LHCN-M2 (cell line): ENCODE results near the gene SIL1. TPM values are rescaled to one million over a fixed set of nuclear protein-coding genes. Genes with fewer than 3 reads are reported as not detected.
"Not testable (repeated sequence)": the region's sequence is repeated elsewhere in the genome, so short reads cannot be mapped to it uniquely, and the experiment has no call there.

Experiments
- DNase-seq: peaks from one replicate; pipeline ENCODE4 v3.0.0-alpha.2; 2012; ENCODE audit warnings: low read depth
- total RNA-seq: library from RNA; depleted of rRNA; stranded (reverse); fragments of >200 nt; gene quantifications from 2 replicates; pipeline ENCODE4 v1.2.3, GENCODE V29; 2014

Gene SIL1
- total RNA-seq, 1 experiment from 2014 or later = 41.4 TPM

GRCh38 chr5:139177281-139177680 lies 20.9 kb downstream of the SIL1 start:
- not testable (repeated sequence) for DNase-seq

- not testable (repeated sequence) for DNase-seq
Measured at GRCh38 chr5:139174382-139174781, 23.8 kb downstream of the SIL1 start.

- peak; percentile 7 for DNase-seq
Measured at GRCh38 chr5:139171779-139172404, 26.3 kb downstream of the SIL1 start.

GRCh38 chr5:139167952-139168720 lies 30.0 kb downstream of the SIL1 start:
- no peak for DNase-seq

GRCh38 chr5:139167533-139167932 lies 30.6 kb downstream of the SIL1 start:
- DNase-seq = no peak

GRCh38 chr5:139167063-139167462 lies 31.1 kb downstream of the SIL1 start:
- no peak for DNase-seq

- DNase-seq = not testable (repeated sequence)
Measured at GRCh38 chr5:139164897-139165296, 33.3 kb downstream of the SIL1 start.

GRCh38 chr5:139164020-139164419 lies 34.1 kb downstream of the SIL1 start:
- no peak for DNase-seq

- DNase-seq = no peak
Measured at GRCh38 chr5:139162448-139162847, 35.7 kb downstream of the SIL1 start.

- DNase-seq = no peak
Measured at GRCh38 chr5:139158791-139159190, 39.4 kb downstream of the SIL1 start.

GRCh38 chr5:139157556-139157955 lies 40.6 kb downstream of the SIL1 start:
- DNase-seq = no peak

GRCh38 chr5:139156814-139157213 lies 41.4 kb downstream of the SIL1 start:
- DNase-seq = no peak

GRCh38 chr5:139155333-139155732 lies 42.8 kb downstream of the SIL1 start:
- no peak for DNase-seq

- no peak for DNase-seq
Measured at GRCh38 chr5:139151902-139152301, 46.3 kb downstream of the SIL1 start.

GRCh38 chr5:139150367-139150999 lies 47.7 kb downstream of the SIL1 start:
- DNase-seq = no peak

- no peak for DNase-seq
Measured at GRCh38 chr5:139149477-139150199, 48.5 kb downstream of the SIL1 start.

- no peak for DNase-seq
Measured at GRCh38 chr5:139148986-139149385, 49.2 kb downstream of the SIL1 start.

- DNase-seq = no peak
Measured at GRCh38 chr5:139148306-139148705, 49.9 kb downstream of the SIL1 start.

- peak; percentile 54 for DNase-seq
Measured at GRCh38 chr5:139147483-139148087, 50.6 kb downstream of the SIL1 start.

- DNase-seq = no peak
Measured at GRCh38 chr5:139146809-139147482, 51.2 kb downstream of the SIL1 start.
